Measurements from ENCODE around the gene MAP3K6. TPM values are rescaled to one million over a fixed set of nuclear protein-coding genes. Genes with fewer than 3 reads are reported as not detected.
A peak's percentile ranks its signal among the peaks of the same experiment; 100 is the strongest.
"Not testable (repeated sequence)": the region's sequence is repeated elsewhere in the genome, so short reads cannot be mapped to it uniquely, and the experiment has no call there.

Gene MAP3K6
- polyA plus RNA-seq, 2 of the 4 experiments (the other 2 are of a cell fraction), result 3.6 to 8.5 TPM

GRCh38 chr1:27391511-27392095 is 24.8 kb upstream of the MAP3K6 start (continued):
- TF ChIP-seq, protein P1, sequence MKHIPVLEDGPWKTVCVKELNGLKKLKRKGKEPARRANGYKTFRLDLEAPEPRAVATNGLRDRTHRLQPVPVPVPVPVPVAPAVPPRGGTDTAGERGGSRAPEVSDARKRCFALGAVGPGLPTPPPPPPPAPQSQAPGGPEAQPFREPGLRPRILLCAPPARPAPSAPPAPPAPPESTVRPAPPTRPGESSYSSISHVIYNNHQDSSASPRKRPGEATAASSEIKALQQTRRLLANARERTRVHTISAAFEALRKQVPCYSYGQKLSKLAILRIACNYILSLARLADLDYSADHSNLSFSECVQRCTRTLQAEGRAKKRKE (CRISPR knock-in tag; IDR thresholded peaks at IDR 0.05; ENCODE audit: low read depth), result no peak
- TF ChIP-seq, protein P2, sequence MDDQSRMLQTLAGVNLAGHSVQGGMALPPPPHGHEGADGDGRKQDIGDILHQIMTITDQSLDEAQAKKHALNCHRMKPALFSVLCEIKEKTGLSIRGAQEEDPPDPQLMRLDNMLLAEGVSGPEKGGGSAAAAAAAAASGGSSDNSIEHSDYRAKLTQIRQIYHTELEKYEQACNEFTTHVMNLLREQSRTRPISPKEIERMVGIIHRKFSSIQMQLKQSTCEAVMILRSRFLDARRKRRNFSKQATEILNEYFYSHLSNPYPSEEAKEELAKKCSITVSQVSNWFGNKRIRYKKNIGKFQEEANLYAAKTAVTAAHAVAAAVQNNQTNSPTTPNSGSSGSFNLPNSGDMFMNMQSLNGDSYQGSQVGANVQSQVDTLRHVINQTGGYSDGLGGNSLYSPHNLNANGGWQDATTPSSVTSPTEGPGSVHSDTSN (IDR thresholded peaks at IDR 0.05), result no peak
- no peak for TF ChIP-seq ESRRA (IDR thresholded peaks at IDR 0.05; ENCODE audit: borderline replicate concordance, low read length)
- no peak for TF ChIP-seq RARB (CRISPR knock-in tag; IDR thresholded peaks at IDR 0.05)
- TF ChIP-seq MAX (IDR thresholded peaks at IDR 0.05), result no peak
- no peak for TF ChIP-seq E2F6 (IDR thresholded peaks at IDR 0.05; ENCODE audit: borderline replicate concordance, low read depth)
- no peak for TF ChIP-seq SREBF2 (IDR thresholded peaks at IDR 0.05)
- no peak for TF ChIP-seq CBX8 (IDR thresholded peaks at IDR 0.05)
- TF ChIP-seq EHMT2 (IDR thresholded peaks at IDR 0.05; ENCODE audit: low read depth), result no peak
- no peak for TF ChIP-seq HEYL (CRISPR knock-in tag; IDR thresholded peaks at IDR 0.05)
- TF ChIP-seq, protein P3, sequence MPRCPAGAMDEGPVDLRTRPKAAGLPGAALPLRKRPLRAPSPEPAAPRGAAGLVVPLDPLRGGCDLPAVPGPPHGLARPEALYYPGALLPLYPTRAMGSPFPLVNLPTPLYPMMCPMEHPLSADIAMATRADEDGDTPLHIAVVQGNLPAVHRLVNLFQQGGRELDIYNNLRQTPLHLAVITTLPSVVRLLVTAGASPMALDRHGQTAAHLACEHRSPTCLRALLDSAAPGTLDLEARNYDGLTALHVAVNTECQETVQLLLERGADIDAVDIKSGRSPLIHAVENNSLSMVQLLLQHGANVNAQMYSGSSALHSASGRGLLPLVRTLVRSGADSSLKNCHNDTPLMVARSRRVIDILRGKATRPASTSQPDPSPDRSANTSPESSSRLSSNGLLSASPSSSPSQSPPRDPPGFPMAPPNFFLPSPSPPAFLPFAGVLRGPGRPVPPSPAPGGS (IDR thresholded peaks at IDR 0.05), result no peak
- TF ChIP-seq TFCP2L1 (CRISPR knock-in tag; IDR thresholded peaks at IDR 0.05), result no peak

GRCh38 chr1:27388337-27389005 is 21.7 kb upstream of the MAP3K6 start:
- FAIRE-seq (no peak), DNase-seq (ENCODE audit: low read depth in 1 of 2, low spot score in 1 of 2) (peak; percentile 57 to 60), ATAC-seq (peak in 1 of 2 experiments; percentile 37; a peak in 2 of 6 replicates)
- Histone ChIP-seq H3K4me2 (no peak overlapping the region), H3K4me3 (no peak overlapping the region), H3K27ac (no peak overlapping the region), H3K9me3 (no peaks in the 10 kb centered on the region), H3K4me1 (peaks cover 10% of the 10 kb centered on the region; the same call in 2 of the 3 replicates)
- 31% methylated on average over 5 of the region's 5 CpGs for WGBS (ENCODE audit: missing lambda C conversion rate)
- TF ChIP-seq CEBPB (IDR thresholded peaks at IDR 0.05) (no peak), JUNB (IDR thresholded peaks at IDR 0.05) (no peak), CHD4 (IDR thresholded peaks at IDR 0.05; ENCODE audit: borderline replicate concordance) (no peak), NR3C1 (IDR thresholded peaks at IDR 0.05) (no peak), RCOR1 (IDR thresholded peaks at IDR 0.05; ENCODE audit: low read depth, low read length) (no peak), BHLHE40 (IDR thresholded peaks at IDR 0.05; ENCODE audit: low read depth, low read length) (no peak), KDM5A (IDR thresholded peaks at IDR 0.05) (no peak), FOSB (CRISPR knock-in tag; IDR thresholded peaks at IDR 0.05) (no peak), RFX5 (IDR thresholded peaks at IDR 0.05) (no peak), CHD2 (IDR thresholded peaks at IDR 0.05; ENCODE audit: low read length, partially characterized antibody) (no peak), RAD21 (conservative IDR thresholded peaks at IDR 0.05 in 1 of 2, IDR thresholded peaks at IDR 0.05 in 1 of 2) (peak; percentile 71 to 74), CTCF (IDR thresholded peaks at IDR 0.05) (peak; percentile 70), SMC3 (IDR thresholded peaks at IDR 0.05) (peak; percentile 79), HEYL (CRISPR knock-in tag; IDR thresholded peaks at IDR 0.05) (no peak), E2F6 (IDR thresholded peaks at IDR 0.05; ENCODE audit: borderline replicate concordance, low read depth) (no peak), GATA3 (IDR thresholded peaks at IDR 0.05; ENCODE audit: borderline replicate concordance) (no peak), MAFK (IDR thresholded peaks at IDR 0.05; ENCODE audit: partially characterized antibody) (no peak), HDAC2 (IDR thresholded peaks at IDR 0.05) (no peak)
- TF ChIP-seq, protein P4, sequence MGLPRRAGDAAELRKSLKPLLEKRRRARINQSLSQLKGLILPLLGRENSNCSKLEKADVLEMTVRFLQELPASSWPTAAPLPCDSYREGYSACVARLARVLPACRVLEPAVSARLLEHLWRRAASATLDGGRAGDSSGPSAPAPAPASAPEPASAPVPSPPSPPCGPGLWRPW (IDR thresholded peaks at IDR 0.05), result no peak
- CTCF ChIA-PET, result interaction anchor here (0.6 to 12.0 kb wide), 20 partner anchors 9 to 379 kb away, joined by 3 to 215 read pairs (median 6); partner anchors contain the start of gene MAP3K6
- POLR2A ChIA-PET, result no interaction called here

GRCh38 chr1:27384797-27385196 is 18.0 kb upstream of the MAP3K6 start:
- WGBS (ENCODE audit: missing lambda C conversion rate), result 68% methylated on average over 3 of the region's 3 CpGs
- CTCF ChIA-PET, result interaction anchor here (1.7 to 12.0 kb wide), 3 partner anchors 28 to 346 kb away, joined by 3 to 215 read pairs (median 64); no protein-coding TSS in a partner anchor
- H3K9me3 ChIP-seq; H3K27ac ChIP-seq; H3K4me3 ChIP-seq; POLR2A ChIA-PET; FAIRE-seq; ATAC-seq; H3K4me1 ChIP-seq; DNase-seq (ENCODE audit: low read depth in 1 of 2, low spot score in 1 of 2); H3K4me2 ChIP-seq: not testable (repeated sequence)
